Stimulated activated CD8-positive, alpha-beta memory T cell treated with anti-CD3 and anti-CD28 coated beads, Interleukin-4, amount 100 ng/mL, for 1 hour (primary cell): ENCODE measurements around the gene STARD8.
A peak's percentile ranks its signal among the peaks of the same experiment; 100 is the strongest.
"Not testable (repeated sequence)": the region's sequence is repeated elsewhere in the genome, so short reads cannot be mapped to it uniquely, and the experiment has no call there.

Source experiments
- DNase-seq, 2 donors: peaks; one replicate each; pipeline ENCODE4 v3.0.0-alpha.2; 2020; ENCODE audit warnings: low read depth in 2 of 2, low spot score in 1 of 2

STARD8 gene

DNA sequence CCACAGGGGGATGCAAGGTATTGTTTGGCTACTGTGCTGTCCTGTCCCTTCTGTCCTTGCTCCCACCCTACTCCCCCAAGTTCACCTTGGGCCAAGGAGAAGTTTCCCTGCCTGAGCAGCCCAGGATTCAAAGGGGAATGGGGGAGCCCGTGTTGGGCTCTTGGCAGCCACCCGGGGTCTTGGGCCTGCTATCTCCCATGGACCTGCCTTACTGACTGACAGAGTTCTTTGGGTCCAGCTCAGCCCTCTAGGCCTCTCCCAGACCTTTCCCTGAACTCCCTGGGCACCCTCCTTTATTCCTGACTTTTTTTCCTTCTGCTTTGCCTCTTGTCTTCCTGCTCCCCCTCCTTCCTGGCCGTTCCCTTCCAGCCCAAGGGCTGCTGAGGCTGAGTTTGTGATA, 67.4 kb downstream of the STARD8 start:
- DNase-seq = no peak

DNA sequence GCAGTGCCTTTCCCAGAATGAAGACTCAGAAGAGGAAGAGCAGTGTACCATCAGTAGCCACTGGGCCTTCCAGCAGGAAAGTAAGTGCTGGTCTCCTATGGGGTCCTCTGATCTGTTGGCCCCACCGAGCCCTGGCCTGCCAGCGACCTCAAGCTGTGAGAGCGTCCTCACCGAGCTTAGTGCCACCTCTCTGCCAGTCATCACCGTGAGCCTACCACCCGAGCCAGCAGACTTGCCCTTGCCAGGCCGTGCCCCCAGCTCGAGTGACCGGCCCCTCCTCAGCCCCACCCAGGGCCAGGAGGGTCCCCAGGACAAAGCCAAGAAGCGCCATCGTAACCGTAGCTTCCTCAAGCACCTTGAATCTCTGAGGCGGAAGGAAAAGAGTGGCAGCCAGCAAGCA, 69.7 kb downstream of the STARD8 start:
- DNase-seq = no peak

DNA sequence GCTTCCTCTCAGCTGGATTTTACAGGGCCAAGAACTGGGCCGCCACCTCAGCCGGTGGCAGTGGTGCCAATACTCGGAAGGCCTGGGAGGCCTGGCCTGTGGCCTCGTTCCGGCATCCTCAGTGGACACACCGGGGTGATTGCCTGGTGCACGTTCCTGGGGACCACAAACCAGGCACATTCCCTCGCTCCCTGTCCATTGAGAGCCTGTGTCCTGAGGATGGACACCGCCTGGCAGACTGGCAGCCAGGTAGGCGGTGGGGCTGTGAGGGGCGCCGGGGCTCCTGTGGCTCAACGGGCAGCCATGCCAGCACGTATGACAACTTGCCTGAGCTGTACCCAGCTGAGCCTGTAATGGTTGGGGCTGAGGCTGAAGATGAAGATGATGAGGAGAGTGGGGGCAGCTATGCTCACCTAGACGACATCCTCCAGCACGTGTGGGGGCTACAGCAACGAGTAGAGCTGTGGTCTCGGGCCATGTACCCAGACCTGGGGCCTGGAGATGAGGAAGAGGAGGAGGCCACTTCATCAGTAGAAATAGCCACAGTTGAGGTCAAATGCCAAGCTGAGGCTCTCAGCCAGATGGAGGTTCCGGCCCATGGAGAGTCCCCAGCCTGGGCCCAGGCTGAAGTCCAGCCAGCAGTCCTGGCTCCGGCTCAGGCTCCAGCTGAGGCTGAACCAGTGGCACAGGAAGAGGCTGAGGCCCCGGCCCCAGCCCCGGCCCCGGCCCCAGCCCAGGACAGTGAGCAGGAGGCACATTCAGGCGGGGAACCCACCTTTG, 70.4 kb downstream of the STARD8 start:
- no peak for DNase-seq

DNA sequence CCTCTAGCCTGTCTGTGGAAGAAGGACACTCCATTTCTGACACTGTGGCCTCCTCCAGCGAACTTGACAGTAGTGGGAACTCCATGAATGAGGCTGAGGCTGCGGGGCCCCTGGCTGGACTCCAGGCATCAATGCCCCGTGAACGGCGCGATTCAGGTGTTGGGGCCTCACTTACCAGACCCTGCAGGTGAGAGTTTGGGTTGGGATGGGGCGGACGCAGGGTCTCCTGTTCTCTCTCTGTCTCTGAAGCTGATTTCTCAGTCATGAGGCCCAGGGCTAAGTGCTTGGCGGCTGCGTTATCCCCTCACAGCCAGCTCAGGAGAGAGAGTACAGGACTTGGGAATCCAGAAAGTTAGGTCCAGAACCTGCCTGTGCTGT, 71.0 kb downstream of the STARD8 start:
- DNase-seq = no peak

DNA sequence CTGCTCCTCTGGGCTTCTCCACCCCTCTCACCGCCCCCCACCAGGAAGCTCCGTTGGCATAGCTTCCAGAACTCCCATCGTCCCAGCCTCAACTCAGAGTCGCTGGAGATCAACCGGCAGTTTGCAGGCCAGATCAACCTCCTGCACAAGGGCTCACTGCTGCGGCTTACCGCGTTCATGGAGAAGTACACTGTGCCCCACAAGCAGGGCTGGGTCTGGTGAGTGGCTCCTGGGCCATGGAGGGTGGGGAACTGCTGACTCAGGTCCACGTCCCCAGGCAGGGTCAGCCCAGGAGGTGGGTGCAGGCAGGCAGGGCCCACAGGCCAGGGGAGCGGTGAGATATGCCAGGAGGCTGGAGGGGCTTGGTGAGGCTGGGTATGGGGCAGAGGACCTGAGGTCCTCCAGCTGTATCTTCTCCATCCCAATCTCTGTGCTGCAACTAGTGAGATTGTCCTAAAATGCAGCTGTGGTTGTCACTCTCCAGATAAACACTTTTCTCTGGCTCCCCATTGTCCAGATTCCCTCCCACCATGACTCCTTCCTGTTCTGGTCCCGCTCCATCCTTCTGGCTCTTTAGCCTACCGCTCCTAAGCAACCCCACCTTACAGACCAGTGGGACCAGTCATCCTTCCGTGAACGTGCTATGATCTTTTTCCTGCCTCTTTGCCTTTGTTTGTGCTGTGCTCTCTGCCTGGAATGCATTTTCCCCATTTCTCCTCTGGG, 71.9 kb downstream of the STARD8 start:
- DNase-seq = no peak

DNA sequence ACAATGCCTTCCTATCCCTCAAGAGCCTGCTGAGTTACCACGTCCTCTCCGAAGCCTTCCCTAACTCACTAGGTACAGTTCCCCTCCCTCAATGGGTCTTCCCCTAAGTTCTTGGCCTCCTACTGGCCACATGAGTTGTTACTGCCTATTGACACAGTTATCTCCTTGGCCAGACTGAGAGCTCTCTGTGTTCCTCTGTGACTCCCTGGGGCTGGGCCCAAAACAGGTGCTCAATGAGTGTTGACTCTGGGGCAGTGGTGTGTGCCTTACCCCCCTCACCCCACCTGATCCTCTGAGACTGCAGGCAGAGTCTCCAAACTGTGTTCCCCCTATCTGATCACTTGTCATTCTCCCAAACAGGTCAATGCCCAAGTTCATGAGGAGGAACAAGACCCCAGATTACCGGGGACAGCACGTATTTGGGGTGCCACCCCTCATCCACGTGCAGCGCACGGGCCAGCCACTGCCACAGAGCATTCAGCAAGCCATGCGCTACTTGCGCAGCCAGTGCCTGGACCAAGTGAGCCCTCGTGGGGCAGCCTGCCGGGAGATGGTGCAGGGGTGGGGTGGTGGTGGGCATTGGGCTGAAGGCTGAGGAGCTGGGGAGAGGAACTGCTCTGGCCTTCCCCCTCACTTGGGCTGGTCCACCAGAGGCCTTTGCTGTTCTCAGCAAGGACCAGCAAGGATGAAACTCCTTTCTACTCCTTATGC, 72.6 kb downstream of the STARD8 start:
- DNase-seq = no peak

DNA sequence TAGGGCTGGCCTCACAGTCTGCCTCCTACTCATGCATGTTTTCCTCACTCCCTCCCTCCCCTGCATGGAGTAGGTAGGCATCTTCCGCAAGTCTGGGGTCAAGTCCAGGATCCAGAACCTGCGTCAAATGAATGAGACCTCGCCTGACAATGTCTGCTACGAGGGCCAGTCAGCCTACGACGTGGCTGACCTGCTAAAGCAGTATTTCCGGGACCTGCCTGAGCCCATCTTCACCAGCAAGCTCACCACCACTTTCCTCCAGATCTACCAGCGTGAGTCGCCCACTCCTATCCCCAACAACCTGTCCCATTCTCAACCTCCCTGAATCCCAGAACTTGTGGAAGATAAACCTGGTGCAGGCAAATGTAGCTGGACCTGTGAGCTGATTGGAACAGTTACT, 73.4 kb downstream of the STARD8 start:
- DNase-seq = no peak

DNA sequence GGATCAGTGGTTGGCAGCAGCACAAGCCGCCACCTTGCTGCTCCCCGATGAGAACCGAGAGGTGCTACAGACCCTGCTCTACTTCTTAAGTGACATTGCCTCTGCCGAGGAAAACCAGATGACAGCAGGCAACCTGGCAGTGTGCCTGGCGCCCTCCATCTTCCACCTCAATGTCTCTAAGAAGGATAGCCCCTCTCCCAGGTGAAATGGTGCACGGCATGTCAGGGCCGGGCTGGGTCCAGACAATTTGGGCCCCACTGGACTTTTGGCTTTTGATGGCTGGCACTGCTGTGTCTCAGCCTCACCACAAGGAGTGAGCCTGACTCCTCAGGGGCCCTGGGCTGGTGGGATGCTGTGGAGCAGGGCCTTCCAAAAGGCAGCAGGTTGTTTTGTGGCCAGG, 74.1 kb downstream of the STARD8 start:
- no peak for DNase-seq

DNA sequence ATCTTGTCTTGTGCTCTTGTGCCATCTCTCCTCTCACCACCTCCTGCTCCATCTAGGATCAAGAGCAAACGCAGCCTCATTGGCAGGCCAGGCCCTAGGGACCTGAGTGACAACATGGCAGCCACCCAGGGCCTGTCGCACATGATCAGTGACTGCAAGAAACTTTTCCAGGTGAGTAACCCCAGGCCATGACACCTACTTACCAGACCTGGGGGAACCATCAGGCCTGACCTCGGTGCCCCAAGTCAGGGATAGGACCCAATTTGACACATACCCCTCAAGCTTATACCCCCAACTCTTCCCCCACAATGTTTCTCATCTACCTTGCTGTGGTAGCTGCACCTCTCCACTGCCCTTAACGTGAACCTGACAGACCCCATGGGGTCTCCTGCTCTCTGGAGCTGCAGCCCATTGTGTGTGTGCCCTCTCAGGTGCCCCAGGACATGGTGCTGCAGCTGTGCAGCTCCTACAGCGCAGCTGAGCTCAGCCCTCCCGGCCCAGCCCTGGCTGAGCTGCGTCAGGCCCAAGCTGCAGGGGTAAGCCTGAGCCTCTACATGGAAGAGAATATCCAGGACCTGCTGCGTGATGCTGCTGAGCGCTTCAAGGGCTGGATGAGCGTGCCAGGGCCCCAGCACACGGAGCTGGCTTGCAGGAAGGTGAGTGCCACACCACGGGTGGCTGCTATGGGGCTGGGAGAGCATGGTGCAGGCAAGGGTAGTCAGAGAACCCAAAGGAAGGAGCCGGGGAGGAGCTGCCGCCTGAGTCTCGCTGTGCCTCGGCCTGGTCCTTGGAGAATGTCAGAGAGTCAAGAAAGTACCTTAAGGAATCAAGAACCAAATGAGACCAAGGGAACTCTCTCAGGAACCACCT, 74.8 kb downstream of the STARD8 start:
- no peak for DNase-seq

DNA sequence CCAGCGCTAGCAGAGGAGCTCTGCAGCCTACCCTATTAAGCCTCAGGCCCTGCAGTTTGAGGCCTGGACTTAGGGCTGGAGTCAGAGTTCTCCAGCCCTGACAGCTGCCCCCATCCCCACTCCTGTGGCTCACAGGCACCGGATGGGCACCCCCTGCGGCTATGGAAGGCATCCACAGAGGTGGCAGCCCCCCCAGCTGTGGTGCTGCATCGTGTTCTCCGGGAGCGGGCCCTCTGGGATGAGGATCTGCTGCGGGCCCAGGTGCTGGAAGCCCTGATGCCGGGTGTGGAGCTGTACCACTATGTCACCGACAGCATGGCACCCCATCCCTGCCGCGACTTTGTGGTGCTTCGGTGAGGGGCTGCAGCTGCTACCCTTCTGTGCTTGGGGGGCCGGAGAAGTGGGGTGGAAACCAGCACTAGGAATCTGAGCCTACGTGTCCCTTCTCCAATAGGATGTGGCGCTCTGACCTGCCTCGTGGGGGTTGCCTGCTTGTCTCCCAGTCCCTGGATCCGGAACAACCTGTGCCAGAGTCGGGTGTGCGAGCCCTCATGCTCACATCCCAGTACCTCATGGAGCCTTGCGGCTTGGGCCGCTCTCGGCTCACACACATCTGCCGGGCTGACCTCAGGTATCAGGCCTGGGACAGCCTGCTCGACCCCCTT, 76.2 kb downstream of the STARD8 start:
- DNase-seq = no peak

DNA sequence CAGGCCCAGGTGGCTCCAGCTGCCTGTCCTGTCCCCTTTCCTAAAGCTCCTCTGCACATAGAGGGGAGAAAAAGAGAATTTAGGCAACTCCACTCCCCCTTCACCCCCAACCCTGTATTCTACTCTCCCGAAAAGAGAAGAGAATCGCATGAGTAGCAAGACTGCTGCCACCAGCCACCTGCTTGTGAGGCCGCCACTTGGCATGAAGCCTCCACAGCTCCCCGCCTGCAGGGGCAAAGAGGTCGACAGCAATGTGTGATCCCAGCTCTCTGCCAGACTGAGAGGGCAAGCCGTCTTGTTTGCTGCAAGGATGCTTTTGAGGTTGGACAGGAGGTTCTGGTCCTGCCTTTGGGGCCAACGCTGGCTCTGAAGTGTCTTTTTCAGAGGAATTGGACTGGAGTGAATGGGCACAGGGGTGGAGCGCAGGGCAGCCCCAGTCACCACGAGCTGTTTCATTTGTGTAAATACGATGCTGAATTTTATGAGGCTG, 77.1 kb downstream of the STARD8 start:
- DNase-seq = no peak

DNA sequence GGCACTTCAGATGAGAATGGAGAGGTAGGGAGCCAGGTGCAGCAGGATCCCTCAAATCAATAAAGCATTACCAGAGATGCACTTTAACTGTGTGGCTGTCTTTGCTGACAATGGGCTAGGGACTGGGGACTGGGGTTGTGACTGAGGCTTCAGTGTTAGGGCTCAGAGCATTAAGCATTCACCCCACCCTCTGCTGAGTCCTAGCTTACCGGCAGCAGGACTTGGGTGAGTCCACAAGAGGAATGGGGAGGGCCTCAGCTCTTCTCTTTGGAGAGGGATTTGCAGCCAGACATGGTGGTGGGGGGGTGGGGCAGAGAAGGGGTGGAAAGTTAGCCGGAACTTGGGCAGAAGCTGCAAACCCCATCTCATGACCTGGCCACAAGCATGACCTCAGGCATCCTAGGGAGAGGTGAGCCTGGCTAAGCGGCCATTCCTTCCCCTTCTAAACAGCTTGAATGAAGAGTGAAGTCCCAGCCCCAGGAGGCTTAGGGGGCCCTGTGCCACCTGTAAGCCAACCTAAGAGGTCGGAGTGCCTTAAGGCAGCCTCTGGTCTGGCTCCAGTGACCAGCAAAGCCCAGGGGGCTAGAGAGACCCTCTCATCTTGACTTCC, 78.4 kb downstream of the STARD8 start:
- no peak for DNase-seq

DNA sequence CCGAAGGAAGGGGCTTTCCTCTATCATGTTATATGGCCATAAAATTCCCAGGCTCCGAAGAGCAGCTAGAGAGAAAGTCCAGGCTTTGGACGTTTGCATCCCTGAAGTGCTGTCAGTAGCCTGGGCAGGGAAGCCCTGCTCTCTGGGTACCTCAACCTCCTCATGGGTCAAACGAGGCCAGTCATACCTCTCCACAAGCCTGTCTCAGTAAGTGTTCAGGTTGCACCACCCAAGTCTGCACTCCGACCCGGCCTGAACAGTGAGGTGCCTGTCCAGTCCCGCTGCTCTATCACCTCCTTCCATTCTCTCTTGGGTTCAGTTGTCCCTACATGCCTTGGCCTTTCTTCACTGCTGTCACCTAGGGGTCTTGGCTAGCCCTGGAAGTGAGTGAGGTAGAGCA, 78.9 kb downstream of the STARD8 start:
- no peak for DNase-seq

DNA sequence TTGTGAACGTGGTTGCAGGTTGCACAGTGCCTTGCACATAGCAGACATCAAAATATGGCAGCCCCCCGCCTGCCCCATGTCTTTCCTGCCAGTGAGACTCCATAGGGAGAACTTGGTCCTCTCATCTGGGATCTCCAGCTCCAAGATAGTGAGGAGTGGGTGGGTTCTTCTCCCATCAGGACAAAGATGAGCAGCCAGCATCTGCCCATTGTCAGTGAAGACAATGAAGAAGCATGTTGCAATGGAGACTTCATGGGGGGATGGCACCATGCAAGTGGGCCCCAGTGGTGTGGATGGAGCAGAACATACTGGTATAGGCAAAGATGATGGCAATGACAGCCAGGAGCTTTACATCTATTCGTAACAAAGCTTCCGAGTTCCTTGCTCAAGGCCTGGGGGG, 80.2 kb downstream of the STARD8 start:
- no peak for DNase-seq

DNA sequence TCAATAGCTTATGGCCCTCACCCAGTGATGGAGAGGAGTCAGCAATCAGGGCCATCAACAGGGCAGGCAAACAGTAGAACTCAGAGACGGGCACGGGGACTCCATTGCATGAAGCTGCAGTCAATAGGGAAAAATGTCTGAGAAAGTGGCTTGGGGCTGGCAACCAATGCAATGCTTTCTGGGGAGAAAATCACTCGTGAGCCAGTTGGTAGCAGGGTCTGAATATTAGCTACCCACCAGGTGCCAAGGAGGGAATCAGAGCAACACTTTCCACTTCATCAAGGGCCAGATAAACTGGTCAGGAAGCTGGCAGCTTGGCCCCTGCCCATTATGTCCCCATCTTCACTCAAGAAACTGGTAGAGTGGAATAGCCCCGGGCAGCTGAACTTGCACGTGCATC, 80.7 kb downstream of the STARD8 start:
- DNase-seq = no peak

DNA sequence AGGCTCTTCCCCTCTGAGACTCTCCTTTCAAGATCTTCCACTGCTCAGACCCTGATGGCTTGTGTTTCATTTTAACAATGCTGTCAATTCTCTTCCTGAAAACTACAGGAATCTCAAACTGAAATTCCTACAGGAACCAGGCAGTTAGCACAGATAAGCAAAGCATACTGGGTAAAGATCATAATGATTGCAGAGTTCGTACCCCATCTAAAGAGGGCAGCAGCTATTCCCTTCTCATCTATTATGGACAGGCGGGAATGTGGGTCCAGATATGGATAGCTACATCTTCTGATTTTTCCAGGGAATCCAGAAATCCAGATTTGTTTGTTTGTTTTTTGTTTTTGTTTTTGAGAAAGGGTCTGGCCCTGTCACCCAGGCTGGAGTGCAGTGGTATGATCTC, 83.8 kb downstream of the STARD8 start:
- DNase-seq = no peak

DNA sequence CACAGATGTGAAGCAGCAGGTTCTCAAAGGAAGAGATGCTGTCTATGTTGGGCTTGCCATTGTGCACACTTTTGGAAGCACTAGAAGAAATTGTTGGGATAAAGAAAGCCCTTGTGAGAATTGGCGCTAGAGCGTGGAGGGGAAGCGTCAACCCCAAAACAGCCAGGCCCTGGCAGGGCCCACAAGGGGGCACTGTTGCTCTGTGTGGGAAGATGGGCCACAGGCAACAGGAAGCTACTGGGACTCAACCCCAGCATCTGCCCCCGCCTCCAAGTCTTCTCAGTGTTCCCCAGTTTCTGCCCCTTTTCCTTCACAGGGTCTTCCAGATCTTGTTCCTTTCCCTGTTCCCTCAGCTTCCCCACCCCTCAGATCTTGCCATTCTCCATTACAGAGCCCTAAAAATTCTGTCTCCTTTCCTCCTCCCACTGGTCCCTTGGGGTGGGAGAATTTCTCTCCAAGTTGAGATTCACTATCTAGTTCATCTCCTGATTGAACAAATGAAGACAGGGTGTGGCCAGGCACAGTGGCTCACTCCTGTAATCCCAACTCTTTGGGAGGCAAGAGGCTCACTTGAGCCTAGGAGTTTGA, 85.5 kb downstream of the STARD8 start:
- DNase-seq = peak in 1 of 2 donors; percentile 27

DNA sequence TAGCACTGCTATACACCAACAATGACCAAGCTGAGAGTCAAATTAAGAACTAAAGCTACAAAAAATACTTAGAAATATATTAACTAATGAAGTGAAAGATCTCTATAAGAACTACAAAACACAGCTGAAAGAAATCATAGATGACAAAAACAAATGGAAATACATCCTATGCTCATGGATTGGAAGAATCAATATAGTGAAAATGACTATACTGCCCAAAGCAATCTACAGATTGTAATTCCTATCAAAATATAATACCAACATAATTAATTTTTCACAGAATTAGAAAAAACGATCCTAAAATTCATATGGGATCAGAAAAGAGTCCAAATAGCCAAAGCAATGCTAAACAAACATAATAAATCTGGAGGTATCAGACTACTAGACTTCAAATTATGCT, 87.8 kb downstream of the STARD8 start:
- DNase-seq = no peak

DNA sequence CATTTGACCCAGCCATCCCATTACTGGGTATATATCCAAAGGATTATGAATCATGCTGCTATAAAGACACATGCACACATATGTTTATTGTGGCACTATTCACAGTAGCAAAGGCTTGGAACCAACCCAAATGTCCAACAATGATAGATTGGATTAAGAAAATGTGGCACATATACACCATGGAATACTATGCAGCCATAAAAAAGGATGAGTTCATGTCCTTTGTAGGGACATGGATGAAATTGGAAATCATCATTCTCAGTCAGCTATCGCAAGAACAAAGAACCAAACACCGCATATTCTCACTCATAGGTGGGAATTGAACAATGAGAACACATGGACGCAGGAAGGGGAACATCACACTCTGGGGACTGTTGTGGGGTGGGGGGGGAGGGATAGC, 94.4 kb downstream of the STARD8 start:
- not testable (repeated sequence) for DNase-seq

DNA sequence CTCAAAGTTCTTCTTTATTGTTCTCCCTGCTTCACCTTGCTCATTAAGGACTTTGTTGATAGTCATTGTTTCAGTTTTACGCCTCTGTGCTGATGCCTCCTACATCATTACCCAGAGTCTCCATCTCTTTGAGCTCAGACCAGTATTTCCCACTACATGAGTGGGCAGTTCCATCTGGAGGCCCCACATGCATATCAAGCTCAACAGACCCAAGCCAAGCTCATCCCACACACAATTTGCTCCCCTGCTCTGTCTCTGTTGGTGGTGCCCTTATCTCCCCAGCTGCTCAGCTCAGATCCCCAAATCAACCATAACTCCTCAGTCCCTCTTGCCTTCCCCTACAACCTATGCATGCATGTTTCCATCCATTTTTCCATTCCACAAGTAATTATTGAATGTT, 96.3 kb downstream of the STARD8 start:
- DNase-seq = no peak
